ENCODE results near the gene NR2C1.

Gene NR2C1

DNA sequence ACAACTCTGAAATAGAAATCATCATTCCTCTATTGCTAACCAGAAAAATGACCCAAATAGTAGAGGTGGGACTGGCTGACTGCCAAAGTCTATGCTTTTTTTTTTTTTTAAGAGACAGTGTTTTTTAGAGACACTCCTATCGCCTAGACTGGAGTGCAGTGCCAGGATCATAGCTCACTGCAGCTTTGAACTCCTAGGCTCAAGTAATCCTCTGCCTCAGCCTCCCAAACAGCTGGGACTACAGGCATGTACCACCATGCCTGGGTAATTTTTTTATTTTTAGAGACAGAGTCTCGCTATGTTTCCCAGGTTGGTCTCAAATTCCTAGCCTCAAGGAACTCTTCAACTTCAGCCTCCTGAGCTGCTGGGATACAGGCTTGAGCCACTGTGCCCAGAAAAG is 19.2 kb downstream of the NR2C1 start:
- no peak for DNase-seq (ENCODE audit: low spot score)
- TF ChIP-seq, protein P1, sequence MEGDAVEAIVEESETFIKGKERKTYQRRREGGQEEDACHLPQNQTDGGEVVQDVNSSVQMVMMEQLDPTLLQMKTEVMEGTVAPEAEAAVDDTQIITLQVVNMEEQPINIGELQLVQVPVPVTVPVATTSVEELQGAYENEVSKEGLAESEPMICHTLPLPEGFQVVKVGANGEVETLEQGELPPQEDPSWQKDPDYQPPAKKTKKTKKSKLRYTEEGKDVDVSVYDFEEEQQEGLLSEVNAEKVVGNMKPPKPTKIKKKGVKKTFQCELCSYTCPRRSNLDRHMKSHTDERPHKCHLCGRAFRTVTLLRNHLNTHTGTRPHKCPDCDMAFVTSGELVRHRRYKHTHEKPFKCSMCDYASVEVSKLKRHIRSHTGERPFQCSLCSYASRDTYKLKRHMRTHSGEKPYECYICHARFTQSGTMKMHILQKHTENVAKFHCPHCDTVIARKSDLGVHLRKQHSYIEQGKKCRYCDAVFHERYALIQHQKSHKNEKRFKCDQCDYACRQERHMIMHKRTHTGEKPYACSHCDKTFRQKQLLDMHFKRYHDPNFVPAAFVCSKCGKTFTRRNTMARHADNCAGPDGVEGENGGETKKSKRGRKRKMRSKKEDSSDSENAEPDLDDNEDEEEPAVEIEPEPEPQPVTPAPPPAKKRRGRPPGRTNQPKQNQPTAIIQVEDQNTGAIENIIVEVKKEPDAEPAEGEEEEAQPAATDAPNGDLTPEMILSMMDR (IDR thresholded peaks at IDR 0.05; ENCODE audit: extremely low read depth, insufficient read depth, missing control alignments), result no peak
- in situ Hi-C loops (cut with MboI; ENCODE audit: low pct_unique_long_range_greater_than_20kb, low sequenced_read_pairs, unreplicated experiment), result no loop called here

DNA sequence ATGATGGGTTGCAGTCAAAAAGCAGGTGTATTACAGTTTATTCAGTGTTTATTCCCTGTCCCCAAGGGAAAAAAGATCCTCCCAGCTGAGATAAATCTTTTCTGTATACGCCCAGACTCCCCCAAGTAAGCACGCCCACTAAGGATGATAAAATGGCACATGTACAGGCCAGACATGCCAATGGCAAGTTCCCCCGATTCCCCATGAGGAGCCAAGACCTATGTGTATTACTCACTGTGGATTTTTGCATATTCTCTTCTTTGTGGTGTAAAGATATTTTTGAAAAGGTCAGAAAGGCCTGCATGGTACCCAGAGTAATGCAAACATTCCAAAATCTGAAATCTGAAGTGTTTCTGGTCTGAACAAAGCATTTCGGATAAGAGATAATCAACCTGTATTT is 22.2 kb downstream of the NR2C1 start:
- in situ Hi-C loops (cut with MboI; ENCODE audit: low pct_unique_long_range_greater_than_20kb, low sequenced_read_pairs, unreplicated experiment), result no loop called here
- TF ChIP-seq, protein P1 (IDR thresholded peaks at IDR 0.05; ENCODE audit: extremely low read depth, insufficient read depth, missing control alignments), result no peak
- DNase-seq (ENCODE audit: low spot score), result no peak

DNA sequence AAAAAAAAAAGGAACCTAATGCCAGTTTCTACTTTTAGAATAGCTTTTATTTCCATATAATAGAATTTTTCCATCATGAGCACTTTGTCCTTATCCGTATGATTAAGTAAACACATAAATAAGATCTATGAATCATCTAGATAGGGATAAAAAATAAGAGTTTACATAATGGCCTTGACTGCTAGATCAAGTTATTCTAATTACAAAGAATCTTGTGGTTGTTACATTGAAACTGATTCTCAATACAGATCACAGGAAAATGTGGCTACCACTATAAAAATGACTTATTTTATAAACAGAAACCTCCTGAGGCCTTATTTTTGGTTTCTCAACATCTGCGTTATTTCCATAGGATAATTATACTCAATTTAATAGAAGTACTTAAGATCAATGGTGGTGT is 35.5 kb downstream of the NR2C1 start:
- in situ Hi-C loops (cut with MboI; ENCODE audit: low pct_unique_long_range_greater_than_20kb, low sequenced_read_pairs, unreplicated experiment), result no loop called here

DNA sequence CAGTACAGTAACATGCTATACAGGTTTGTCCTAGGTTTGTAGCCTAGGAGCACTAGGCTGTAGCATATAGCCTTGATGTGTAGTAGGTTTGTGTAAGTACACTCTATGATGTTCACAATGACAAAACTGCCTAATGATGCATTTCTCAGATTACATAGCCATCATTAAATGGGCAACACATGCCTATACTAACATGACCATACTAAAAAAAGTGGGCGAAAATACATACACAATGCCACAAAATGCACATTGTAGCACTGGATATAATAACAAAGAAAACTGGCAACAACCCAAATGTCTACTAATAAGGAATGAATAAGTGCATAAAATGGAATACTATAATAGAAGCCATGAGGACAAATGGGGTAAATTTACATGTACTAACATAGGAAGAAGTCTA is 38.7 kb downstream of the NR2C1 start:
- in situ Hi-C loops (cut with MboI; ENCODE audit: low pct_unique_long_range_greater_than_20kb, low sequenced_read_pairs, unreplicated experiment), result no loop called here
- DNase-seq (ENCODE audit: low spot score), result no peak
- TF ChIP-seq, protein P1 (IDR thresholded peaks at IDR 0.05; ENCODE audit: extremely low read depth, insufficient read depth, missing control alignments), result no peak

More for the DNA sequence above, 35.5 kb downstream of the NR2C1 start:
- DNase-seq (ENCODE audit: low spot score), result no peak
- TF ChIP-seq, protein P1 (IDR thresholded peaks at IDR 0.05; ENCODE audit: extremely low read depth, insufficient read depth, missing control alignments), result no peak

DNA sequence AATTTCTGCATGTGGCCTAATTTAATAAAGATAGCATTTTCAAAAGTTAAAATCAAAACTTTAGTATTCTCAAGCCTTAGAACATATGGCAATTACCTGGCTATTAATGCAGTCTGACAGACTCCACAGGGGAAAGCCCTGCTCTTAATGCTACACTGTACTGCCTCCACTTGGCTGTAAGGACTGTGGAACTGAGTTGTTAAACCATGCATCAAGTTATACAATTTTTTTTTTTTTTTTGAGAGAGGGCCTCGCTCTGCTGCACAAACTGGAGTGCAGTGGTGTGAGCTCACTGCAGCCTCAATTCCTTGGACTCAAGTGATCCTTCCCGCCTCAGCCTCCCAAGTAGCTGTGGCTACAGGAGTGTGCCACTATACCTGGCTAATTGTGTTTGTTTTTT is 50.9 kb downstream of the NR2C1 start:
- DNase-seq (ENCODE audit: low spot score), result no peak
- in situ Hi-C loops (cut with MboI; ENCODE audit: low pct_unique_long_range_greater_than_20kb, low sequenced_read_pairs, unreplicated experiment), result no loop called here
- TF ChIP-seq, protein P1 (IDR thresholded peaks at IDR 0.05; ENCODE audit: extremely low read depth, insufficient read depth, missing control alignments), result peak; percentile 8

DNA sequence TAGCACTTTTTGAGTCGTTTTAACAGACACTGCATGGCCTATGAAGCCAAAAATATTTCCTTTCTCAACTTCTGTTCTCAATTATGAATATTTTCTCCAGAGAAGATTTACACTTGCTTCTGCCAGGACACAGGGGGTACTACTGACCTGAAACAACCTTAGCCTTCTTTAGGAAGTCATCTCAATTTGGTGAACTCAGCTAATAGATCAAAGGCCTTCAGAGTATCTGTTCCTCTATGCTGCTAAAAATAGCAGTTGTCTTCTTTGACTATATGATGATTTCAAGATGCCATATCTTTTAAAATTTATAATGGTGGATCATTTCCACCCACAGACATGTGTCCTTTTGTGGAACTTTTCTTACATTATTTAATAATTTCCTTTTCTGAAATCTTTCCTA is 55.9 kb downstream of the NR2C1 start:
- in situ Hi-C loops (cut with MboI; ENCODE audit: low pct_unique_long_range_greater_than_20kb, low sequenced_read_pairs, unreplicated experiment), result no loop called here

More for the DNA sequence above, 55.9 kb downstream of the NR2C1 start:
- TF ChIP-seq, protein P1 (IDR thresholded peaks at IDR 0.05; ENCODE audit: extremely low read depth, insufficient read depth, missing control alignments), result no peak
- DNase-seq (ENCODE audit: low spot score), result no peak
